Esophagus muscularis mucosa (tissue), 4 donors: ENCODE measurements around the gene LGR5. TPM values are rescaled to one million over a fixed set of nuclear protein-coding genes. Genes with fewer than 3 reads are reported as not detected.

ENCODE experiments used
- total RNA-seq, 4 donors: library from RNA; depleted of rRNA; stranded (reverse); fragments of >200 nt; gene quantifications; one replicate each; pipeline versions ENCODE4 v1.1.0 to v1.2.1, GENCODE V29; 2016

The LGR5 gene
- total RNA-seq, 4 donors from 2014 or later = under 0.01 to 0.39 (median 0.34) TPM; not detected in 1

Other genes starting within 250 kb of the LGR5 start
- gene ZFC3H1, start 224.1 kb downstream of the LGR5 start, total RNA-seq = 10 to 100 TPM; 19.4 to 44.0 (median 25.9) TPM
- gene THAP2, start 224.5 kb downstream of the LGR5 start, total RNA-seq = 1 to 10 TPM; 3.3 to 5.1 (median 3.7) TPM
- 10 to 100 TPM in 3 of 4 donors, 1 to 10 TPM in 1; 9.6 to 24.2 (median 16.6) TPM for gene TMEM19, start 246.3 kb downstream of the LGR5 start, total RNA-seq